Measurements from ENCODE around the gene MCC. TPM values are rescaled to one million over a fixed set of nuclear protein-coding genes. Genes with fewer than 3 reads are reported as not detected.

Gene MCC
- total and polyA plus RNA-seq, 7 donors: 1.4 to 13.8 (median 4.4) TPM

- peaks cover 0 to 27% of the 10 kb centered on the region in 2 donors for H3K36me3 ChIP-seq (ENCODE audit: insufficient read depth in 1 of 2, low read depth in 1 of 2)
- H3K4me1 ChIP-seq: no peaks in the 10 kb centered on the region
- TF ChIP-seq CTCF (IDR thresholded peaks at IDR 0.05): no peak
- no peak overlapping the region for H3K4me3 ChIP-seq
- ATAC-seq (no peak), DNase-seq (no peak)
- H3K27me3 ChIP-seq (ENCODE audit: insufficient read depth in 3 of 3, low read length in 2 of 3): no peaks in the 10 kb centered on the region
- no peaks in the 10 kb centered on the region for H3K9me3 ChIP-seq
- no peak overlapping the region for H3K27ac ChIP-seq
- 78 to 89% (median 87%) methylated on average over 2 of the region's 2 CpGs for WGBS, 3 donors
- intact Hi-C loops (cut with DNase I): no loop called here
These were observed 456.7 kb downstream of the MCC start for GRCh38 chr5:113031557-113031956.

GRCh38 chr5:113031104-113031503, 457.1 kb downstream of the MCC start:
- H3K27me3 ChIP-seq (ENCODE audit: insufficient read depth in 3 of 3, low read length in 2 of 3): no peaks in the 10 kb centered on the region
- no peak for ATAC-seq
- DNase-seq: no peak
- peaks cover 1 to 31% of the 10 kb centered on the region in 2 donors for H3K36me3 ChIP-seq (ENCODE audit: insufficient read depth in 1 of 2, low read depth in 1 of 2)
- no peaks in the 10 kb centered on the region for H3K4me1 ChIP-seq
- H3K27ac ChIP-seq: no peak overlapping the region
- WGBS, 3 donors: 77 to 79% (median 78%) methylated on average over 8 of the region's 8 CpGs
- intact Hi-C loops (cut with DNase I): no loop called here
- no peak overlapping the region for H3K4me3 ChIP-seq
- no peak for TF ChIP-seq CTCF (IDR thresholded peaks at IDR 0.05)
- H3K9me3 ChIP-seq: no peaks in the 10 kb centered on the region

GRCh38 chr5:113029614-113030013, 458.6 kb downstream of the MCC start:
- Histone ChIP-seq H3K36me3 (ENCODE audit: insufficient read depth in 1 of 2, low read depth in 1 of 2) (peaks cover 2 to 40% of the 10 kb centered on the region in 2 donors), H3K4me3 (no peak overlapping the region), H3K27ac (no peak overlapping the region), H3K4me1 (no peaks in the 10 kb centered on the region), H3K27me3 (ENCODE audit: insufficient read depth in 3 of 3, low read length in 2 of 3) (no peaks in the 10 kb centered on the region), H3K9me3 (no peaks in the 10 kb centered on the region)
- intact Hi-C loops (cut with DNase I): no loop called here
- DNase-seq (no peak), ATAC-seq (peak in 1 of 4 donors; percentile 41)
- 60 to 71% (median 61%) methylated on average over 6 of the region's 6 CpGs for WGBS, 3 donors
- TF ChIP-seq CTCF (IDR thresholded peaks at IDR 0.05): no peak

GRCh38 chr5:113027431-113027830, 460.8 kb downstream of the MCC start:
- no peak overlapping the region for H3K4me3 ChIP-seq
- H3K27ac ChIP-seq: no peak overlapping the region
- 87 to 89% (median 89%) methylated on average over 5 of the region's 5 CpGs for WGBS, 3 donors
- H3K9me3 ChIP-seq: no peaks in the 10 kb centered on the region
- no peak for DNase-seq
- peaks cover 6 to 41% of the 10 kb centered on the region in 2 donors for H3K36me3 ChIP-seq (ENCODE audit: insufficient read depth in 1 of 2, low read depth in 1 of 2)
- intact Hi-C loops (cut with DNase I): no loop called here
- H3K4me1 ChIP-seq: no peaks in the 10 kb centered on the region
- no peaks in the 10 kb centered on the region for H3K27me3 ChIP-seq (ENCODE audit: insufficient read depth in 3 of 3, low read length in 2 of 3)
- TF ChIP-seq CTCF (IDR thresholded peaks at IDR 0.05): no peak
- ATAC-seq: no peak

- Histone ChIP-seq H3K36me3 (ENCODE audit: insufficient read depth in 1 of 2, low read depth in 1 of 2) (peaks cover 6 to 45% of the 10 kb centered on the region in 2 donors), H3K27ac (no peak overlapping the region), H3K4me1 (no peaks in the 10 kb centered on the region), H3K9me3 (no peaks in the 10 kb centered on the region), H3K27me3 (ENCODE audit: insufficient read depth in 3 of 3, low read length in 2 of 3) (no peaks in the 10 kb centered on the region), H3K4me3 (no peak overlapping the region)
- no peak for TF ChIP-seq CTCF (IDR thresholded peaks at IDR 0.05)
- WGBS, 3 donors: 80 to 87% (median 87%) methylated on average over 8 of the region's 8 CpGs
- DNase-seq (no peak), ATAC-seq (no peak)
- intact Hi-C loops (cut with DNase I): no loop called here
These were observed 461.2 kb downstream of the MCC start for GRCh38 chr5:113027015-113027414.

All from psoas muscle (tissue), 8 donors.